Nephron progenitor cell (in vitro differentiated cells): ENCODE results near the gene NR3C1.
A peak's percentile ranks its signal among the peaks of the same experiment; 100 is the strongest.

Source experiments
- DNase-seq: peaks from one replicate; pipeline ENCODE4 v3.0.0; 2021
- H3K27ac Mint-ChIP-seq: 2 replicates; pipeline ENCODE4 v1.8.0; 2021; ENCODE audit warnings: mild to moderate bottlenecking, moderate library complexity, mixed read lengths
- H3K27me3 Mint-ChIP-seq: 2 replicates; pipeline ENCODE4 v1.8.0; 2021; ENCODE audit warnings: mild to moderate bottlenecking, low read depth, mixed read lengths; ENCODE audit not compliant: poor library complexity
- H3K36me3 Mint-ChIP-seq: 2 replicates; pipeline ENCODE4 v1.8.0; 2021; ENCODE audit warnings: low read depth, mixed read lengths
- H3K4me1 Mint-ChIP-seq: 2 replicates; pipeline ENCODE4 v1.8.0; 2021; ENCODE audit warnings: mixed read lengths
- H3K4me3 Mint-ChIP-seq: 2 replicates; pipeline ENCODE4 v1.8.0; 2021; ENCODE audit warnings: mild to moderate bottlenecking, moderate library complexity, mixed read lengths
- H3K9me3 Mint-ChIP-seq: 2 replicates; pipeline ENCODE4 v1.8.0; 2021; ENCODE audit warnings: mild to moderate bottlenecking, moderate library complexity, mixed read lengths
- TF ChIP-seq, protein P1 (sequence below): fragments of 200-600 bp; sonication (generic); IDR thresholded peaks from 2 replicates; pipeline ENCODE4 v1.5.0; 2021; ENCODE audit warnings: antibody characterized with exemption

NR3C1 gene

GRCh38 chr5:143350751-143351602 lies 52.5 kb downstream of the NR3C1 start:
- DNase-seq = no peak
- H3K9me3 Mint-ChIP-seq = no peaks in the 10 kb centered on the region
- TF ChIP-seq, protein P1, sequence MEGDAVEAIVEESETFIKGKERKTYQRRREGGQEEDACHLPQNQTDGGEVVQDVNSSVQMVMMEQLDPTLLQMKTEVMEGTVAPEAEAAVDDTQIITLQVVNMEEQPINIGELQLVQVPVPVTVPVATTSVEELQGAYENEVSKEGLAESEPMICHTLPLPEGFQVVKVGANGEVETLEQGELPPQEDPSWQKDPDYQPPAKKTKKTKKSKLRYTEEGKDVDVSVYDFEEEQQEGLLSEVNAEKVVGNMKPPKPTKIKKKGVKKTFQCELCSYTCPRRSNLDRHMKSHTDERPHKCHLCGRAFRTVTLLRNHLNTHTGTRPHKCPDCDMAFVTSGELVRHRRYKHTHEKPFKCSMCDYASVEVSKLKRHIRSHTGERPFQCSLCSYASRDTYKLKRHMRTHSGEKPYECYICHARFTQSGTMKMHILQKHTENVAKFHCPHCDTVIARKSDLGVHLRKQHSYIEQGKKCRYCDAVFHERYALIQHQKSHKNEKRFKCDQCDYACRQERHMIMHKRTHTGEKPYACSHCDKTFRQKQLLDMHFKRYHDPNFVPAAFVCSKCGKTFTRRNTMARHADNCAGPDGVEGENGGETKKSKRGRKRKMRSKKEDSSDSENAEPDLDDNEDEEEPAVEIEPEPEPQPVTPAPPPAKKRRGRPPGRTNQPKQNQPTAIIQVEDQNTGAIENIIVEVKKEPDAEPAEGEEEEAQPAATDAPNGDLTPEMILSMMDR = no peak
- no peaks in the 10 kb centered on the region for H3K27me3 Mint-ChIP-seq
- peaks cover 10% of the 10 kb centered on the region for H3K4me1 Mint-ChIP-seq
- no peak overlapping the region for H3K27ac Mint-ChIP-seq
- H3K4me3 Mint-ChIP-seq = no peak overlapping the region
- no peaks in the 10 kb centered on the region for H3K36me3 Mint-ChIP-seq

DNA sequence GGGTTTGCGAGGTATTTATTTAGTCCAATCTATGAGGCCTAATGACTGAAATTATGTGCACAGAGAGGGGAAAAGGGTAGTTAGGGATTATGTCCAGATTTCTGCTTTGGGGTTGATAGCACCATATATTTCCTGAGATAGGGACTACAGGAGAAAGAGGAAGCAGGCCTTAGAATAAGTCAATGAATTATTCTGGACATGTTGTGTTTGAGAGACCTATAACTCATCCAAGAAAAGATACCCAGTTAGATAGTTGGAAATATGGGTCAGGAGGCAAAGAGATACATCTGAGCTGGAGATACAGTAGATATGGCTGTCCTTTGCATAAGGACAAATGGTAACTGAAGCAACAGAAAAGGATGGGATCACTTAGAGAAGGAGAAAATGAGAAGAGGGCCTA lies 53.1 kb downstream of the NR3C1 start:
- no peak overlapping the region for H3K4me3 Mint-ChIP-seq
- DNase-seq = no peak
- H3K27me3 Mint-ChIP-seq = no peaks in the 10 kb centered on the region
- H3K9me3 Mint-ChIP-seq = no peaks in the 10 kb centered on the region
- H3K4me1 Mint-ChIP-seq = peaks cover 10% of the 10 kb centered on the region
- H3K36me3 Mint-ChIP-seq = no peaks in the 10 kb centered on the region
- TF ChIP-seq, protein P1 = no peak
- H3K27ac Mint-ChIP-seq = no peak overlapping the region

- Mint-ChIP-seq H3K36me3 (no peaks in the 10 kb centered on the region), H3K9me3 (no peaks in the 10 kb centered on the region), H3K27me3 (no peaks in the 10 kb centered on the region), H3K4me3 (no peak overlapping the region), H3K27ac (no peak overlapping the region), H3K4me1 (peaks cover 10% of the 10 kb centered on the region)
- TF ChIP-seq, protein P1 = no peak
- DNase-seq = no peak
Measured at GRCh38 chr5:143349177-143349576, 54.3 kb downstream of the NR3C1 start.

GRCh38 chr5:143347698-143348344 lies 55.7 kb downstream of the NR3C1 start:
- Mint-ChIP-seq H3K4me1 (peaks cover 10% of the 10 kb centered on the region), H3K27me3 (no peaks in the 10 kb centered on the region), H3K27ac (peak overlapping the region; percentile 49), H3K36me3 (no peaks in the 10 kb centered on the region), H3K9me3 (no peaks in the 10 kb centered on the region), H3K4me3 (no peak overlapping the region)
- no peak for DNase-seq
- TF ChIP-seq, protein P1 = no peak

DNA sequence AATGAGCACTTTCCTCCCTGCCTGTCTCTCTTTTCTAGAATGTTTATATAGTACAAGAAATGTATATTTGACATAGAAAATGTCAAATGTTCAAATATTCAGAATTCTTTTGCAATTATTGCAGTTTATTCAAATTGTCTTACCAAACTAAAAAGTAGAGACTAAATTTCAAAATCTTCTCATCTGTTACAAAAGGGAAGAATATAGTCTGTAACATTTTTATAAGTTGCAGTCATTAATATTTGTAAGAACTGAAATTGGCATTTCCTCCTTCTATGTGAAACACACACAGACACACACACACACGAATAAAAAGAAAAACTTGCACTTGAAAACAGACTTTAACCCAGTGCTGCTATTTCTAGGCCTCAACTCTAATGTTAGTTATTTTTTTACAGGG lies 56.4 kb downstream of the NR3C1 start:
- Mint-ChIP-seq H3K4me1 (peaks cover 10% of the 10 kb centered on the region), H3K27ac (no peak overlapping the region)

More for the DNA sequence above, 56.4 kb downstream of the NR3C1 start:
- DNase-seq = no peak
- Mint-ChIP-seq H3K36me3 (no peaks in the 10 kb centered on the region), H3K27me3 (no peaks in the 10 kb centered on the region), H3K9me3 (no peaks in the 10 kb centered on the region), H3K4me3 (no peak overlapping the region)
- TF ChIP-seq, protein P1 = no peak
